Activated CD4-positive, alpha-beta T cell treated with anti-CD3 and anti-CD28 coated beads for 48 hours (primary cell): ENCODE data around the gene TNRC6C.
"Not testable (repeated sequence)": the region's sequence is repeated elsewhere in the genome, so short reads cannot be mapped to it uniquely, and the experiment has no call there.

Source experiments
- DNase-seq: peaks from one replicate; pipeline ENCODE4 v3.0.0-alpha.2; 2020

TNRC6C gene

GRCh38 chr17:77933777-77934398, 24.6 kb upstream of the TNRC6C start:
- DNase-seq, result no peak

- no peak for DNase-seq
These were observed 23.4 kb upstream of the TNRC6C start for GRCh38 chr17:77935121-77935571.

- DNase-seq, result not testable (repeated sequence)
These were observed 22.8 kb upstream of the TNRC6C start for GRCh38 chr17:77935744-77936143.

- DNase-seq, result no peak
These were observed 21.6 kb upstream of the TNRC6C start for GRCh38 chr17:77936881-77937280.

- DNase-seq, result no peak
These were observed 17.5 kb upstream of the TNRC6C start for GRCh38 chr17:77941004-77941403.

- no peak for DNase-seq
These were observed 16.2 kb upstream of the TNRC6C start for GRCh38 chr17:77942112-77942988.

- DNase-seq, result no peak
These were observed 14.5 kb upstream of the TNRC6C start for GRCh38 chr17:77943971-77944370.

GRCh38 chr17:77944390-77945222, 13.9 kb upstream of the TNRC6C start:
- no peak for DNase-seq

GRCh38 chr17:77946900-77947645, 11.4 kb upstream of the TNRC6C start:
- no peak for DNase-seq

- no peak for DNase-seq
These were observed 9.8 kb upstream of the TNRC6C start for GRCh38 chr17:77948690-77949114.

- no peak for DNase-seq
These were observed 7.4 kb upstream of the TNRC6C start for GRCh38 chr17:77951123-77951522.

GRCh38 chr17:77952368-77952767, 6.1 kb upstream of the TNRC6C start:
- no peak for DNase-seq

- DNase-seq, result no peak
These were observed 1.2 kb upstream of the TNRC6C start for GRCh38 chr17:77957235-77957856.

GRCh38 chr17:77958716-77959125, 218 bp downstream of the TNRC6C start:
- no peak for DNase-seq

- DNase-seq, result peak; percentile 54
These were observed 823 bp downstream of the TNRC6C start for GRCh38 chr17:77959126-77959925.

- peak; percentile 42 for DNase-seq
These were observed 1.5 kb downstream of the TNRC6C start for GRCh38 chr17:77959926-77960521.

- no peak for DNase-seq
These were observed 3.2 kb downstream of the TNRC6C start for GRCh38 chr17:77961741-77962140.

GRCh38 chr17:77962348-77962747, 3.8 kb downstream of the TNRC6C start:
- no peak for DNase-seq

- DNase-seq, result peak; percentile 45
These were observed 4.9 kb downstream of the TNRC6C start for GRCh38 chr17:77963441-77963840.

GRCh38 chr17:77965352-77965751, 6.8 kb downstream of the TNRC6C start:
- no peak for DNase-seq

- no peak for DNase-seq
These were observed 8.0 kb downstream of the TNRC6C start for GRCh38 chr17:77966476-77966875.
